Smooth muscle cell of the umbilical artery (primary cell): ENCODE measurements around the gene IVD. TPM values are rescaled to one million over a fixed set of nuclear protein-coding genes. Genes with fewer than 3 reads are reported as not detected.

Source experiments
- total RNA-seq: library from RNA; depleted of rRNA; stranded (reverse); fragments of >200 nt; gene quantifications from 2 replicates; pipeline ENCODE4 v1.2.3, GENCODE V29; 2014

IVD gene
- total RNA-seq = 48.0 and 51.4 TPM in 2 replicates

GRCh38 chr15:40405501-40406381, at the start of gene IVD:
TSS of gene IVD (plus strand) at chr15:40405795. CDS start at chr15:40405828, 33 bp downstream.

DNA sequence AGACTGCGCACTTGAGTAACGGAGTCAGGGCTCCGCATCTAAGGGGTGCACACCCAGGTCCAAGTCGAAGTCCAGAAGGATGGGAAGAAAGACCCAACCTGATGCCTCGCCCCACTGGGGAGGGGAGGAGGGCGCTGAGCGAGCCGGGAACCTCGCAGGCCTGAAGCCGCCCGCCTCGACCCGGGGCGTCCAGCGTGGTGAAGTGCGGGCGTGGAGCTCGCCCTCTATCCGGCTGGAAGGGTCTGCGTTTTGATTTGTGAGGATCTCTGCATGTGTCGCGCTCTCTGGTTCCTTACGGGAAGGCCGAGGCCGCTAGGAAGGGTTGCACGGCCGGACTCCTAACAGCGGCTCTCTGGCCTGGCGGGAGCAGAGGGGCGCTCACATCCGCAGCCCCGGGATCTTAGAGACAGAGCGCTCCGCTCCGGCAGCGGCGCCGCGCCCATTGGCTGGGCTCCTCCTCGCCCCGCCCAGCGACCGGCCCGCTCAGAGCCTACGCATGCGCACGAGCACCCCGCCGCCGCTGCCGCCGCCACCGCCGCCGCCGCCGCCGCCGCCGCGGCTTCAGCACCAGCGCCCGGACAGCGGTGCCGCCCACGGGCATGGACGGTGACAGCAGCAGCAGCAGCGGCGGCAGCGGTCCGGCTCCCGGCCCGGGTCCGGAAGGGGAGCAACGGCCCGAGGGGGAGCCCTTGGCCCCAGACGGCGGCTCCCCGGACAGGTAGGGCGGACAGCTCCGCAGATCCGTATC, 47.7 kb upstream of the IVD start, which contains the start of gene DISP2:
TSS of gene DISP2 (plus strand) at position 497 of the 748 bp plus-strand sequence. CDS start at position 600, 103 bp downstream.

GRCh38 chr15:40382580-40383456, 22.8 kb upstream of the IVD start, which contains the start of gene KNSTRN:
TSS of gene KNSTRN (plus strand) at chr15:40382721. CDS start at chr15:40382836, 115 bp downstream.

DNA sequence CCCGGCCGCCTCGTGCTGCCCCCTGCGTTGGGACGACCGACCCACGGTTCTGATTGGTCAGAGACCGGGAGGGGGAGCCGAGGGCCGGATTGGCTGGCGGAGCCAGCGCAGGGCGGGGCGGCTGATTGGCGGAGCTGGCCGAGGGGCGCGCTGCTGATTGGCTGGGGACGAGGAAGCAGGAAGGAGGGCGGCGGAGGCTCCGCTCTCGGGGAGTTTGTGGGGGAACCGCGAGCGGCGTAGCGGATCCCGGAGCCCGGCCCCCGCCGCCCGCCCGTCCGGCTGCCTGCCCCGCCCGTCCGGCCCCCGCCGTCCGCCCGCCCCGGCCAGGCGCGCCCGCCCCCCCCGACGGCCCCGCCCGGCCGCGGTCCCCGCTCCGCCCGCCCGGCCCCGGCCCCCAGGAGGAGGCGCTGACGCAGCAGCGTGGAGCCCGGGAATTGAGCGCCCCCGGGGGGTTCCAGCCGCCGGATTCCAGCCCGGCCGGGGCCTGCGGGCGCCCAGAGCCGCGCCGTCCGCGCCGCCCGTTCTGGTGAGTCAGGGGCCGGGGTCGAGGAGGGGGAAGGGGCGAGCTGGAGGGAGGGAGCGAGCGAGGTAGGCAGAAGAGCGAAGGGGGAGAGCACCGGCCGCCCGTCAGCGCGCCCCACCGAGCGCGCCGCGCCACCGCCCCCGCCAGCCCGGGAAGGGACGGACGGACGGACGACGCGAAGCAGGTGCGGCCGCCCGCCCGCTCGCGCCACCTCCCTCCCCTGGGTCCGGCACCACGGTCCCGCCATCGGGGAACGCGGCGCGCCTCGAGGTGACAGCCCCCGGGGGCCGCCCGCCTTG, 35.4 kb downstream of the IVD start, which contains the start of gene BAHD1:
TSS of gene BAHD1 (plus strand) at position 211 of the 822 bp plus-strand sequence. CDS start 17,512 bp downstream, outside the sequence.

DNA sequence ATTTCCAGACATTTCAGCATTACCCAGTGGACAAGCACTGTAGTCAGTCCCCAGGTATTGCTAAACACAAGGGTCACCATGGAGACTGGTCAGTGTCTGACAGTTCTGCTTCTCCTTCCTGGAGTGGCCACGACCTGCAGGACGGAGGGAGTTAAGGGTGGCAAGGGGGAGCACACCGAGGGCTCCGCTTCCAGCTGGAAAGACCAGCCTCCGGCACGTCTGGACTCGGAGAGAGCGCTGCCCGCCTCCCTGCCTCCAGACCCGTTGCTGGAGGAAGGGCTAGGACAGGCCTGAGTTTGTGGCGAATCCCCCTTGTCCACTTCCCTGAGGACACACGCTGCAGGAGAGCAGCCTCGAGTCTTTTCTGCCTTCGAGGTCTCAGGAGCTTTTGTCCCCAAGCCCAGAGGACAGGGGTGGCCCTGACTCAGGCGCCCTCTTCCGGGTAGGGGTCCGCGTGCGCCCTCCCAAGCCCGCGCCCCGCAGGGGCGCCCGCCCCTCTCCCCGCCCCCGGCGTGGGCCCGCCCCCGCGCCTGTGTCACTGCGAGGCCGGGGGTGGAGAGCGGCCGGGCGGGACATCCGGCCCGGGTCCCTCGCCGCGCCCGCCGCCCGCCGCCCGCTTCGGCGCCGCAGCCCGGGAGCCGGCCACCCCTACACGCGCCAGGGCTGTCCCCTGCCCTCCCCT, 65.0 kb downstream of the IVD start, which contains the start of gene CHST14:
TSS of gene CHST14 (plus strand) at position 562 of the 682 bp plus-strand sequence. CDS start 230 bp downstream, outside the sequence.

Other genes with a start within 250 kb of the IVD start
- 3.6 and 19.2 TPM in 2 replicates for gene BUB1B, start 244.7 kb upstream of the IVD start, total RNA-seq
- 0.28 TPM in 1 of 2 replicates, not detected in the other for gene PAK6, start 166.7 kb upstream of the IVD start, total RNA-seq
- not detected in 2 replicates for gene ANKRD63, start 122.7 kb upstream of the IVD start, total RNA-seq
- gene PLCB2, start 97.9 kb upstream of the IVD start, total RNA-seq = 0.28 TPM in 1 of 2 replicates, not detected in the other
- gene INAFM2, start 82.1 kb upstream of the IVD start, total RNA-seq = 23.4 and 24.6 TPM in 2 replicates
- gene CCDC9B, start 64.9 kb upstream of the IVD start, total RNA-seq = 37.7 and 94.3 TPM in 2 replicates
- gene PHGR1, start 54.8 kb upstream of the IVD start, total RNA-seq = not detected in 2 replicates
- gene DISP2, start 47.6 kb upstream of the IVD start, total RNA-seq = 0.09 and 0.30 TPM in 2 replicates
- gene KNSTRN, start 23.1 kb upstream of the IVD start, total RNA-seq = 16.0 and 67.1 TPM in 2 replicates
- gene BAHD1, start 35.2 kb downstream of the IVD start, total RNA-seq = 4.5 and 8.0 TPM in 2 replicates
- gene CHST14, start 65.2 kb downstream of the IVD start, total RNA-seq = 13.4 and 19.0 TPM in 2 replicates
- 17.0 and 21.1 TPM in 2 replicates for gene CCDC32, start 159.2 kb downstream of the IVD start, total RNA-seq
- 11.3 and 11.9 TPM in 2 replicates for gene RPUSD2, start 163.5 kb downstream of the IVD start, total RNA-seq
- 1.2 and 14.2 TPM in 2 replicates for gene KNL1, start 188.5 kb downstream of the IVD start, total RNA-seq